RWPE2 (cell line): ENCODE measurements around the gene ADAMTSL4.

Source experiments
- ATAC-seq: fragments of 200-7000 bp; cut with Tn5 transposase; 3 replicates; pipeline ENCODE4 v1.9.1; 2021; ENCODE audit warnings: low read depth
- DNase-seq: peaks from one replicate; pipeline ENCODE4 v3.0.0-alpha.2; 2020; ENCODE audit warnings: low spot score
- H3K27ac ChIP-seq: fragments of 450-650 bp; 2 replicates; pipeline ENCODE4 v1.5.1; 2017; ENCODE audit warnings: mild to moderate bottlenecking; ENCODE audit not compliant: poor library complexity, severe bottlenecking
- H3K27me3 ChIP-seq: fragments of 250-450 bp; sonication (Bioruptor Pico); 2 replicates; pipeline ENCODE4 v1.5.1; 2021; ENCODE audit warnings: mild to moderate bottlenecking, moderate library complexity; ENCODE audit not compliant: insufficient read depth, poor library complexity, severe bottlenecking
- H3K36me3 ChIP-seq: fragments of 250-450 bp; sonication (Bioruptor Pico); 2 replicates; pipeline ENCODE4 v1.5.1; 2020; ENCODE audit warnings: low read depth, mild to moderate bottlenecking, moderate library complexity
- H3K4me1 ChIP-seq: fragments of 250-450 bp; sonication (Bioruptor Pico); 2 replicates; pipeline ENCODE4 v1.5.1; 2021; ENCODE audit warnings: mild to moderate bottlenecking, moderate library complexity; ENCODE audit not compliant: insufficient read depth, poor library complexity, severe bottlenecking
- H3K4me3 ChIP-seq: fragments of 250-450 bp; sonication (Bioruptor Pico); 2 replicates; pipeline ENCODE4 v1.5.1; 2021; ENCODE audit warnings: mild to moderate bottlenecking, moderate library complexity; ENCODE audit not compliant: severe bottlenecking
- H3K9me3 ChIP-seq: fragments of 250-450 bp; sonication (Bioruptor Pico); 2 replicates; pipeline ENCODE4 v1.5.1; 2021; ENCODE audit warnings: mild to moderate bottlenecking, moderate library complexity; ENCODE audit not compliant: severe bottlenecking
- TF ChIP-seq, protein P1 (sequence below): fragments of 450-650 bp; IDR thresholded peaks from one replicate; pipeline ENCODE4 v1.5.1; 2017; ENCODE audit warnings: mild to moderate bottlenecking, moderate library complexity; ENCODE audit not compliant: poor library complexity, severe bottlenecking

Gene ADAMTSL4

DNA sequence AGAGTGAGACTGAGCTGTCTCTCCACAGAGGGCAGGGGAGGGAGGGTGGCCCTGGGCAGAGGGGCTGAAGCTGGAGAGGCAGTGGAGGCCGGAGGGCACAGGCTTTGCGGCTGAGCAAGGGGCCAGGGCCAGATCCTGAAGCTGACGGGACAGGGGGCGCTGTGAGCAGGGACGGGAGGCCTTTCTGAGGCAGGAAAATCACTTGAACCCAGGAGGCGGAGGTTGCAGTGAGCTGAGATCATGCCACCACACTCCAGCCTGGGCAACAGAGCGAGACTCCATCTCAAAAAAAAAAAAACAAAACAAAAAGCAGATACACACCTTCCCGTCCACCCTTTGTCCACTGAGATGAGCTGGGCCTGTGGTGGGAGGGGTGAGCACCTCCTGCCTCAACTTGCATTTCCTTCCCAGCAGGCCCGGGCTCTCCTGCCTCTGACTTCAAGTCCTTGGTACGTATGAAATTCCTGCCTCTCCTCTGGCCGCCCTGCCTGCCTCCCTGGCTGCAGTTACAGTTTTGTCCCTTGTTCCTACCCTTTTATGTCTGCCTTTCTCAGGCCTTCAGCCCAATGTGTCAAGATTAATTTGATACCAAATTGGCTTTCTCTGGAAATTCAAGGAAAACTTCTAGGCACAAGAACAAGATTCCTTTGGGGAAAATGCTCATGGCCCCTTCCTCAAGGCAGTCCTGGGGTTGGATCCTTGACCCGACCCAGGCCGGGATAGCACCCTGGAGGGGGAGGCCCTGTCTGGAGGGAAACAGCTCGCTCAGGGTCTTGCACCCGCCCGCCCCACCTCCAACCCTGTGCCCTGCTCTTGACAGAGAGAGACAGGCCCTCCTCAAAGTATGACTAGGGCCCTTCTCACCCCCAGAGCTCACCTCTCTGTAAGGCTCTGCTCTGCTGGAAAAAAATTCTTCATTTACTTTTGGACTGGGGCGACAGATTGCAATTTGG, 11.2 kb upstream of the ADAMTSL4 start:
- TF ChIP-seq, protein P1, sequence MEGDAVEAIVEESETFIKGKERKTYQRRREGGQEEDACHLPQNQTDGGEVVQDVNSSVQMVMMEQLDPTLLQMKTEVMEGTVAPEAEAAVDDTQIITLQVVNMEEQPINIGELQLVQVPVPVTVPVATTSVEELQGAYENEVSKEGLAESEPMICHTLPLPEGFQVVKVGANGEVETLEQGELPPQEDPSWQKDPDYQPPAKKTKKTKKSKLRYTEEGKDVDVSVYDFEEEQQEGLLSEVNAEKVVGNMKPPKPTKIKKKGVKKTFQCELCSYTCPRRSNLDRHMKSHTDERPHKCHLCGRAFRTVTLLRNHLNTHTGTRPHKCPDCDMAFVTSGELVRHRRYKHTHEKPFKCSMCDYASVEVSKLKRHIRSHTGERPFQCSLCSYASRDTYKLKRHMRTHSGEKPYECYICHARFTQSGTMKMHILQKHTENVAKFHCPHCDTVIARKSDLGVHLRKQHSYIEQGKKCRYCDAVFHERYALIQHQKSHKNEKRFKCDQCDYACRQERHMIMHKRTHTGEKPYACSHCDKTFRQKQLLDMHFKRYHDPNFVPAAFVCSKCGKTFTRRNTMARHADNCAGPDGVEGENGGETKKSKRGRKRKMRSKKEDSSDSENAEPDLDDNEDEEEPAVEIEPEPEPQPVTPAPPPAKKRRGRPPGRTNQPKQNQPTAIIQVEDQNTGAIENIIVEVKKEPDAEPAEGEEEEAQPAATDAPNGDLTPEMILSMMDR, result peak; percentile 13
- H3K9me3 ChIP-seq, result no peaks in the 10 kb centered on the region
- peak overlapping the region; percentile 78 for H3K27ac ChIP-seq
- no peaks in the 10 kb centered on the region for H3K27me3 ChIP-seq
- DNase-seq, result peak; percentile 87
- peak; percentile 95 for ATAC-seq
- H3K36me3 ChIP-seq, result no peaks in the 10 kb centered on the region
- no peak overlapping the region for H3K4me3 ChIP-seq
- H3K4me1 ChIP-seq, result peaks cover 20% of the 10 kb centered on the region

DNA sequence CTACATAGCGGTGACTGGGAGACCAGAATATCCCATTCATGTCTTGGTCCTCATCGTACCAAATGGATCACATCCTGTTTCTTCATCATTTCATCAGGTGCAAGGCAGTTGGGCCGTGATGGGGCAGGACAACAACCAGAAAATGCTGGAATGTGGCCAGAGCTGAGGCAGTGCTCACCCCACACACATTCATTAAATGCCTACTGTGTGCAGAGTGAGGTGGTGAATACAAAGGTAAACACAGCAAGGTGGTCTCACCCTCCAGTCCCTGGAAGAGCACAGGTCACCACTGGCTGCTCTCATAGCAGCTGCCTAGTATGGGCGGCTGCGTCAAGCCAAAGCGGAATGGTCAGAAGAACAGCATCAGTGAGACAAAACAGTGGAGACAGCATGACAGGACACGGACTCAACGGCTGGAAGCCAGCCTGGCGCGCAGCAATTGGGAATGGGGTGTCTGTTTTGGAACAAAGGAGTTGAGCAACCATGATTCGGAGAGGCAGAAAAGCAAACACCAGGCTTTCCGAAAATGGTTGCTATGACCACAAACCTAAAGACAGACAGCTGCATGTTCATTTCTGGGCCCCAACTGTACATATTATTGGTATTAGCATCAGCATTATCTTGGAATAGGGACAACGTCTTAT, 5.6 kb upstream of the ADAMTSL4 start:
- Histone ChIP-seq H3K9me3 (no peaks in the 10 kb centered on the region), H3K4me3 (no peak overlapping the region), H3K36me3 (no peaks in the 10 kb centered on the region), H3K4me1 (peaks cover 3% of the 10 kb centered on the region), H3K27ac (no peak overlapping the region), H3K27me3 (no peaks in the 10 kb centered on the region)
- ATAC-seq (no peak; the same call in 2 of the 3 replicates), DNase-seq (no peak)
- TF ChIP-seq, protein P1, result no peak

DNA sequence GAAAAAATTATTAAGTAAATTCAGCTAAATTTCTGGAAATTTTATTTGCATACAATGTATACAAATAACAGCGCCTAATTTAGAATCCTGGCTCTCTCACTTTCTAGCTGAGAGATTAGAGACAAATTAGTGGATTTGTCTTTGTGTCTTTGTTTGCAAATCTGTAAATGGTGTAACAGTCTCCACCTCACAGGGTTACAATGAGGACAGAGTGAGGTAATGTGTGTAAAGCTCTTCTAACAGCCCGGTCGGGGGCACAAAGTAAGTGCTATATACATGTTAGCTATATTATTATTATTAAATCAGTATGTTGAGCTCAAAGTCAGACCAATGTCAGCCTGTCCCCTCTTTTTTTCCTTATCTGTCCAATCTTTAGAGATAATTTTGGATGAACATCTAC, 5.0 kb upstream of the ADAMTSL4 start:
- Histone ChIP-seq H3K27me3 (no peaks in the 10 kb centered on the region), H3K4me3 (no peak overlapping the region), H3K4me1 (no peaks in the 10 kb centered on the region), H3K9me3 (no peaks in the 10 kb centered on the region), H3K27ac (no peak overlapping the region), H3K36me3 (no peaks in the 10 kb centered on the region)
- DNase-seq (no peak), ATAC-seq (no peak)
- TF ChIP-seq, protein P1, result no peak

DNA sequence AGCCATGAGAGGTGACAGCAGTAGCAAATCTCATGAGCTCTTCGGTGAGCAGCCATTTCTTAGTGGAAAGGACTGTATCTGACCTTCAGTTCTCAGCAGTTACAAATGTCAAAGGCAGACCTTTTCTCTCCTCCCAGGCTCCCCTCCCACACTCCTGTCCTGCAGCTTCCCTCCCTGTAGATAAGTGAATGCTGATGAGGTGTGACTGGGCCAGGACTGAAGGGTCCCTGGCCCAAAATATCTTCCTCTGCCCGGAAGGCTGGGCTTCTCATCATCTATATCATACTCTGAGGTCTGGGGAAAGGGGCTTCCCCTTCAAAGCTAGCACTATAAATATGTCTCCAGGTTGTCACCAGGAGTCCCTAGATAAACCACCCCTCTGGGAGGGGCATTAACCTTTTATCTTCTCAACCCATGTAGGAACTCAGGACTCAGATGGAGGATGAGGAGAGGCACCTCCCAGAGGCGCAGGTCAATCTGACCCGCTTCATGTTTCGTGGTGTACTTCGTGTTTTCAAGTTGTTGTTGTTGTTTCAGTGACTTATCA, 3.6 kb upstream of the ADAMTSL4 start:
- no peak overlapping the region for H3K4me3 ChIP-seq
- ATAC-seq (no peak), DNase-seq (no peak)
- H3K36me3 ChIP-seq, result no peaks in the 10 kb centered on the region
- H3K9me3 ChIP-seq, result no peaks in the 10 kb centered on the region
- peaks cover 3% of the 10 kb centered on the region for H3K4me1 ChIP-seq
- no peaks in the 10 kb centered on the region for H3K27me3 ChIP-seq
- TF ChIP-seq, protein P1, result no peak
- no peak overlapping the region for H3K27ac ChIP-seq
